H1 (cell line): ENCODE measurements around the gene GTF2H1. TPM values are rescaled to one million over a fixed set of nuclear protein-coding genes. Genes with fewer than 3 reads are reported as not detected.

Source experiments
- CTCF ChIA-PET: fragments of 300-600 bp; sonication (Branson Sonifier 250); formaldehyde crosslinking; loops from one replicate; lab custom pipeline; 2021; ENCODE audit not compliant: partially characterized antibody; lab: Charles Lee
- POLR2A ChIA-PET: fragments of 300-600 bp; sonication (Branson Sonifier 250); formaldehyde crosslinking; loops from one replicate; lab custom pipeline; 2021; ENCODE audit warnings: inconsistent platforms; ENCODE audit not compliant: partially characterized antibody; lab: Charles Lee
- DNase-seq, 2 experiments: peaks; one replicate each; pipeline versions ENCODE4 v3.0.0 to v3.0.0-alpha.2; 2010 to 2022; ENCODE audit warnings: low spot score in 2 of 2, low read depth in 1 of 2, mixed read lengths in 1 of 2
- FAIRE-seq: peaks from 2 replicates; lab custom pipeline; 2011; peaks lifted over from hg19 to GRCh38; lab: Jason Lieb, UNC
- H2AFZ ChIP-seq: 2 replicates; pipeline ENCODE4 v1.8.1; 2012; ENCODE audit warnings: low read length, inconsistent platforms
- H2AK5ac ChIP-seq: 2 replicates; pipeline ENCODE4 v1.6.1; 2013; ENCODE audit warnings: low read depth, low read length
- H2BK120ac ChIP-seq: replicated peaks from 2 replicates; pipeline ENCODE3; 2013; ENCODE audit warnings: low read depth, low read length, inconsistent platforms
- H2BK12ac ChIP-seq: 2 replicates; pipeline ENCODE4 v1.6.1; 2013; ENCODE audit warnings: low read depth, low read length
- H2BK15ac ChIP-seq: 2 replicates; pipeline ENCODE4 v1.6.1; 2013; ENCODE audit warnings: low read length
- H2BK20ac ChIP-seq: 2 replicates; pipeline ENCODE4 v1.6.1; 2013; ENCODE audit warnings: low read length
- H2BK5ac ChIP-seq: 2 replicates; pipeline ENCODE4 v1.6.1; 2013; ENCODE audit warnings: low read depth, low read length
- H3K14ac ChIP-seq: 2 replicates; pipeline ENCODE4 v1.6.1; 2013; ENCODE audit warnings: inconsistent platforms; ENCODE audit not compliant: insufficient read length
- H3K18ac ChIP-seq: 2 replicates; pipeline ENCODE4 v1.6.1; 2013; ENCODE audit warnings: low read length; ENCODE audit errors: extremely low read depth
- H3K23ac ChIP-seq: 2 replicates; pipeline ENCODE4 v1.6.1; 2013; ENCODE audit warnings: inconsistent platforms; ENCODE audit not compliant: insufficient read length
- H3K23me2 ChIP-seq: 2 replicates; pipeline ENCODE4 v1.6.1; 2013; ENCODE audit warnings: low read depth, low read length
- H3K27ac ChIP-seq: 2 replicates; pipeline ENCODE4 v1.6.1; 2011; ENCODE audit warnings: low read depth, low read length, inconsistent platforms
- H3K27me3 ChIP-seq, 4 experiments: replicated peaks in 1 of 4; 1 replicate in 1 of 4; 2 replicates in 3 of 4; pipeline versions ENCODE4 v1.6.1 to v1.8.1; 2011 to 2013; ENCODE audit warnings: low read length in 3 of 4, mild to moderate bottlenecking in 3 of 4, inconsistent platforms in 2 of 4, mixed read lengths in 2 of 4, moderate library complexity in 1 of 4; ENCODE audit not compliant: control insufficient read depth in 3 of 4, insufficient read depth in 3 of 4; ENCODE audit errors: extremely low read depth in 1 of 4
- H3K36me3 ChIP-seq, 4 experiments: 2 replicates each; pipeline versions ENCODE4 v1.6.1 to v1.8.1; 2011 to 2013; ENCODE audit warnings: mild to moderate bottlenecking in 4 of 4, low read length in 3 of 4, moderate library complexity in 2 of 4, control low read depth in 1 of 4, inconsistent platforms in 1 of 4; ENCODE audit not compliant: insufficient read depth in 4 of 4, control insufficient read depth in 2 of 4
- H3K4ac ChIP-seq: replicated peaks from 2 replicates; pipeline ENCODE3; 2013; ENCODE audit warnings: low read length, low read depth, mixed read lengths, inconsistent platforms; ENCODE audit not compliant: insufficient read length
- H3K4me1 ChIP-seq, 4 experiments: replicated peaks in 1 of 4; 1 replicate in 1 of 4; 2 replicates in 3 of 4; pipeline versions ENCODE4 v1.6.1 to v1.8.1; 2011 to 2013; ENCODE audit warnings: low read length in 3 of 4, inconsistent platforms in 2 of 4, mixed read lengths in 1 of 4; ENCODE audit not compliant: insufficient read depth in 4 of 4, control insufficient read depth in 3 of 4
- H3K4me2 ChIP-seq, 2 experiments: 2 replicates each; pipeline versions ENCODE4 v1.6.1 to v1.8.1; 2011 to 2013; ENCODE audit warnings: low read depth in 2 of 2, low read length in 2 of 2, control low read depth in 1 of 2, inconsistent platforms in 1 of 2, mild to moderate bottlenecking in 1 of 2; ENCODE audit not compliant: insufficient read depth in 1 of 2
- H3K4me3 ChIP-seq, 4 experiments: fragments of 200-600, 300-600 bp in 1 of 4; sonication (generic), shearing (Covaris generic), sonication (Bioruptor Twin) in 1 of 4; 2 replicates each; pipeline versions ENCODE4 v1.5.1 to v1.8.1; 2011 to 2016; ENCODE audit warnings: low read length in 4 of 4, low read depth in 3 of 4, control low read depth in 2 of 4, inconsistent platforms in 2 of 4, mild to moderate bottlenecking in 2 of 4, mixed read lengths in 1 of 4, moderate library complexity in 1 of 4; ENCODE audit not compliant: insufficient read depth in 2 of 4; ENCODE audit errors: extremely low read depth in 1 of 4
- H3K56ac ChIP-seq: replicated peaks from 2 replicates; pipeline ENCODE3; 2013; ENCODE audit warnings: low read depth, mild to moderate bottlenecking, mixed read lengths, low read length, inconsistent platforms; ENCODE audit not compliant: insufficient read length
- H3K79me1 ChIP-seq: 2 replicates; pipeline ENCODE4 v1.6.1; 2013; ENCODE audit warnings: low read depth, low read length, control low read depth
- H3K79me2 ChIP-seq, 2 experiments: 2 replicates each; pipeline versions ENCODE4 v1.6.1 to v1.8.1; 2012 to 2013; ENCODE audit warnings: low read length in 2 of 2, mild to moderate bottlenecking in 2 of 2, inconsistent platforms in 1 of 2; ENCODE audit not compliant: insufficient read depth in 2 of 2, control insufficient read depth in 1 of 2
- H3K9ac ChIP-seq, 4 experiments: replicated peaks in 1 of 4; 1 replicate in 1 of 4; 2 replicates in 3 of 4; pipeline versions ENCODE4 v1.6.1 to v1.8.1; 2011 to 2013; ENCODE audit warnings: low read depth in 3 of 4, low read length in 3 of 4, control low read depth in 2 of 4, mild to moderate bottlenecking in 2 of 4, moderate library complexity in 2 of 4, inconsistent platforms in 1 of 4; ENCODE audit errors: extremely low read depth in 1 of 4
- H3K9me3 ChIP-seq, 2 experiments: 2 replicates each; pipeline versions ENCODE4 v1.6.1 to v1.8.1; 2012 to 2013; ENCODE audit warnings: mild to moderate bottlenecking in 2 of 2, moderate library complexity in 2 of 2, control low read depth in 1 of 2, inconsistent platforms in 1 of 2, low read depth in 1 of 2, low read length in 1 of 2, mixed read lengths in 1 of 2; ENCODE audit not compliant: insufficient read depth in 2 of 2
- H4K20me1 ChIP-seq, 2 experiments: replicated peaks in 1 of 2; 2 replicates each; pipeline versions ENCODE3 to v1.8.1; 2011 to 2013; ENCODE audit warnings: inconsistent platforms in 2 of 2, low read length in 2 of 2, mild to moderate bottlenecking in 1 of 2; ENCODE audit not compliant: insufficient read depth in 2 of 2, control insufficient read depth in 1 of 2
- H4K5ac ChIP-seq: 2 replicates; pipeline ENCODE4 v1.6.1; 2013; ENCODE audit warnings: low read length, low read depth, mixed read lengths, inconsistent platforms; ENCODE audit not compliant: insufficient read length
- H4K8ac ChIP-seq: 2 replicates; pipeline ENCODE4 v1.8.0; 2013; ENCODE audit warnings: mild to moderate bottlenecking, moderate library complexity, low read length, inconsistent platforms; ENCODE audit not compliant: insufficient read depth; ENCODE audit errors: extremely low read depth
- H4K91ac ChIP-seq: replicated peaks from 2 replicates; pipeline ENCODE3; 2013; ENCODE audit warnings: low read length, mixed read lengths, inconsistent platforms; ENCODE audit not compliant: insufficient read length
- EP300 ChIP-seq, 2 experiments: IDR thresholded peaks; 1 replicate in 1 of 2; 2 replicates in 1 of 2; pipeline ENCODE4 v1.6.1; 2011 to 2012; ENCODE audit warnings: low read depth in 2 of 2, low read length in 2 of 2, mild to moderate bottlenecking in 2 of 2, borderline replicate concordance in 1 of 2, inconsistent platforms in 1 of 2, moderate library complexity in 1 of 2
- SP2 ChIP-seq: IDR thresholded peaks from 2 replicates; pipeline ENCODE4 v1.6.1; 2012; ENCODE audit warnings: mild to moderate bottlenecking, low read length, inconsistent platforms
- WGBS, 2 experiments: shearing (Covaris generic) in 1 of 2; methylation state at CpG; one replicate each; pipeline versions ENCODE4 v1.1.6 to v1.1.7; 2013 to 2015; ENCODE audit warnings: low lambda C conversion rate in 2 of 2, mixed read lengths in 2 of 2, inconsistent platforms in 1 of 2, low coverage in 1 of 2, missing lambda C conversion rate in 1 of 2; ENCODE audit not compliant: insufficient replicate concordance in 2 of 2, insufficient coverage in 1 of 2, insufficient read length in 1 of 2; ENCODE audit errors: extremely low coverage in 1 of 2, missing lambda C conversion rate in 1 of 2; 5-methylcytosine and 5-hydroxymethylcytosine counted together
- polyA plus RNA-seq, 7 experiments: library from polyadenylated mRNA; depleted of rRNA in 3 of 7; stranded (reverse) in 5 of 7; unstranded in 2 of 7; fragments of >200 nt in 5 of 7; fragments of 200-250 nt in 2 of 7; gene quantifications; 1 replicate in 5 of 7; 2 replicates in 1 of 7; 4 replicates in 1 of 7; pipeline versions ENCODE4 v1.2.1 to v1.2.3, GENCODE V29; 2011 to 2013; ENCODE audit warnings: missing spikeins in 2 of 7, mixed read lengths in 2 of 7
- total RNA-seq: library from RNA; stranded (reverse); fragmentation: NEBNext Ultra II Directional; extraction: Animal tissue kit (Norgen Biotek cat#: 25700); gene quantifications from 2 replicates; pipeline ENCODE4 v1.2.1, GENCODE V29; 2021

GTF2H1 gene
- total and polyA plus RNA-seq, 2 of the 8 experiments (the other 6 are each of a cell fraction or from before 2014, with no cell fraction given), result 9.1 to 26.3 TPM

- H2BK120ac ChIP-seq, result no peak overlapping the region
- no peak overlapping the region for H2BK5ac ChIP-seq
- H2AK5ac ChIP-seq, result no peak overlapping the region
- peaks cover 0 to 2% of the 10 kb centered on the region in 2 experiments for H4K20me1 ChIP-seq
- H3K23me2 ChIP-seq, result no peaks in the 10 kb centered on the region; the same call in 1 of the 2 replicates
- H2AFZ ChIP-seq, result no peak overlapping the region
- H3K14ac ChIP-seq, result no peak overlapping the region
- H3K4ac ChIP-seq, result no peak overlapping the region
- no peak overlapping the region for H3K56ac ChIP-seq
- H3K79me2 ChIP-seq, result peaks cover 0 to 49% of the 10 kb centered on the region in 2 experiments; a peak in 2 of 4 replicates
- no peak overlapping the region for H4K5ac ChIP-seq
- peaks cover 12% of the 10 kb centered on the region; the same call in 1 of the 2 replicates for H3K79me1 ChIP-seq
- no peak overlapping the region for H3K4me3 ChIP-seq
- H3K9me3 ChIP-seq, result no peaks in the 10 kb centered on the region
- FAIRE-seq (no peak), DNase-seq (no peak)
- no peak overlapping the region for H4K91ac ChIP-seq
- H2BK15ac ChIP-seq, result no peak overlapping the region
- no peak overlapping the region for H3K9ac ChIP-seq
- CTCF ChIA-PET, result interaction anchor here (1.3 to 1.8 kb wide), 2 partner anchors 199 kb away, joined by 4 to 9 read pairs; no protein-coding TSS in a partner anchor
- TF ChIP-seq SP2 (no peak), EP300 (IDR thresholded peaks at IDR 0.05; ENCODE audit: borderline replicate concordance in 1 of 2, low read depth in 2 of 2, low read length in 2 of 2) (no peak)
- H4K8ac ChIP-seq, result no peak overlapping the region
- 0 out of 2 replicates have a peak overlapping the region, but pooled peaks have one; percentile 12 for H3K27ac ChIP-seq
- H3K4me1 ChIP-seq, result no peaks in the 10 kb centered on the region
- WGBS, 2 experiments, result 90% methylated on average over 10 of the region's 10 CpGs; no CpG with 5 or more reads in 1 of the 2 experiments
- H3K4me2 ChIP-seq, result no peak overlapping the region
- peaks cover 3 to 22% (median 13%) of the 10 kb centered on the region in 4 experiments; a peak in 7 of 8 replicates for H3K36me3 ChIP-seq
- no peaks in the 10 kb centered on the region for H3K27me3 ChIP-seq
- POLR2A ChIA-PET, result interaction anchor here (0.8 to 1.1 kb wide), 3 partner anchors 19 to 199 kb away, joined by 3 to 4 read pairs (median 3); no protein-coding TSS in a partner anchor
- H3K18ac ChIP-seq, result no peak overlapping the region
- H2BK12ac ChIP-seq, result no peak overlapping the region
- no peak overlapping the region for H3K23ac ChIP-seq
- H2BK20ac ChIP-seq, result no peak overlapping the region
These were observed 8.2 kb upstream of the GTF2H1 start for GRCh38 chr11:18313965-18314763.
